HEK293 (cell line): ENCODE results near the gene PIGBOS1.
A peak's percentile ranks its signal among the peaks of the same experiment; 100 is the strongest.

ENCODE experiments used
- CTCF ChIA-PET: fragments of 350-600 bp; formaldehyde crosslinking; extraction: SDS; loops from one replicate; lab custom pipeline; 2021; ENCODE audit warnings: antibody characterized with exemption; lab: Yijun Ruan, JAX
- POLR2A ChIA-PET: fragments of 300-600 bp; formaldehyde crosslinking; extraction: SDS; loops from one replicate; lab custom pipeline; 2020; ENCODE audit warnings: antibody characterized with exemption, inconsistent platforms; lab: Yijun Ruan, JAX
- H3K27ac ChIP-seq: fragments of 200-500 bp; sonication (Bioruptor generic); 2 replicates; pipeline ENCODE4 v1.5.1; 2014; ENCODE audit warnings: low read depth, low read length, control low read depth, inconsistent platforms; ENCODE audit errors: extremely low read depth
- H3K36me3 ChIP-seq, 2 experiments: fragments of 200-500 bp in 1 of 2; sonication (Bioruptor generic) in 1 of 2; 1 replicate in 1 of 2; 2 replicates in 1 of 2; pipeline ENCODE4 v1.5.1; 2014 to 2017; ENCODE audit warnings: inconsistent platforms in 2 of 2, low read length in 2 of 2; ENCODE audit not compliant: control insufficient read depth in 2 of 2, insufficient read depth in 1 of 2
- H3K4me1 ChIP-seq: fragments of 200-500 bp; sonication (Bioruptor generic); 2 replicates; pipeline ENCODE4 v1.5.1; 2014; ENCODE audit warnings: mild to moderate bottlenecking, low read length, inconsistent platforms; ENCODE audit not compliant: control insufficient read depth, insufficient read depth
- H3K4me3 ChIP-seq: 2 replicates; pipeline ENCODE4 v1.5.1; 2011; ENCODE audit warnings: low read depth, mild to moderate bottlenecking, control low read depth, low read length, moderate library complexity
- H3K9me3 ChIP-seq: fragments of 200-500 bp; sonication (Bioruptor generic); 2 replicates; pipeline ENCODE4 v1.5.1; 2014; ENCODE audit warnings: low read depth, low read length, inconsistent platforms; ENCODE audit not compliant: control insufficient read depth, insufficient read depth
- SCRT2 ChIP-seq: fragments of 450-650 bp; formaldehyde crosslinking; IDR thresholded peaks from 2 replicates; pipeline ENCODE4 v1.5.1; 2016; ENCODE audit warnings: missing biosample characterization, missing genetic modification characterization
- SP7 ChIP-seq: fragments of 450-650 bp; formaldehyde crosslinking; IDR thresholded peaks from 2 replicates; pipeline ENCODE4 v1.5.1; 2016; ENCODE audit warnings: missing biosample characterization, missing genetic modification characterization
- WT1 ChIP-seq: fragments of 450-650 bp; formaldehyde crosslinking; IDR thresholded peaks from 2 replicates; pipeline ENCODE4 v1.5.1; 2016; ENCODE audit warnings: missing biosample characterization, missing genetic modification characterization
- ZBTB17 ChIP-seq: fragments of 450-650 bp; formaldehyde crosslinking; IDR thresholded peaks from 2 replicates; pipeline ENCODE4 v1.5.1; 2016; ENCODE audit warnings: missing biosample characterization, missing genetic modification characterization
- ZNF354C ChIP-seq: fragments of 450-650 bp; formaldehyde crosslinking; IDR thresholded peaks from 2 replicates; pipeline ENCODE4 v1.5.1; 2016; ENCODE audit warnings: missing biosample characterization, missing genetic modification characterization, low read depth, borderline replicate concordance
- TF ChIP-seq, protein P1 (sequence below): fragments of 450-650 bp; formaldehyde crosslinking; IDR thresholded peaks from 2 replicates; pipeline ENCODE4 v1.5.1; 2016; ENCODE audit warnings: missing biosample characterization, missing genetic modification characterization
- TF ChIP-seq, protein P2 (sequence below): fragments of 450-650 bp; formaldehyde crosslinking; IDR thresholded peaks from 2 replicates; pipeline ENCODE4 v1.5.1; 2016; ENCODE audit warnings: missing biosample characterization, missing genetic modification characterization
- TF ChIP-seq, protein P3 (sequence below): fragments of 450-650 bp; IDR thresholded peaks from 2 replicates; pipeline ENCODE4 v1.5.1; 2018; ENCODE audit warnings: missing biosample characterization, mild to moderate bottlenecking, missing genetic modification characterization

Gene PIGBOS1

DNA sequence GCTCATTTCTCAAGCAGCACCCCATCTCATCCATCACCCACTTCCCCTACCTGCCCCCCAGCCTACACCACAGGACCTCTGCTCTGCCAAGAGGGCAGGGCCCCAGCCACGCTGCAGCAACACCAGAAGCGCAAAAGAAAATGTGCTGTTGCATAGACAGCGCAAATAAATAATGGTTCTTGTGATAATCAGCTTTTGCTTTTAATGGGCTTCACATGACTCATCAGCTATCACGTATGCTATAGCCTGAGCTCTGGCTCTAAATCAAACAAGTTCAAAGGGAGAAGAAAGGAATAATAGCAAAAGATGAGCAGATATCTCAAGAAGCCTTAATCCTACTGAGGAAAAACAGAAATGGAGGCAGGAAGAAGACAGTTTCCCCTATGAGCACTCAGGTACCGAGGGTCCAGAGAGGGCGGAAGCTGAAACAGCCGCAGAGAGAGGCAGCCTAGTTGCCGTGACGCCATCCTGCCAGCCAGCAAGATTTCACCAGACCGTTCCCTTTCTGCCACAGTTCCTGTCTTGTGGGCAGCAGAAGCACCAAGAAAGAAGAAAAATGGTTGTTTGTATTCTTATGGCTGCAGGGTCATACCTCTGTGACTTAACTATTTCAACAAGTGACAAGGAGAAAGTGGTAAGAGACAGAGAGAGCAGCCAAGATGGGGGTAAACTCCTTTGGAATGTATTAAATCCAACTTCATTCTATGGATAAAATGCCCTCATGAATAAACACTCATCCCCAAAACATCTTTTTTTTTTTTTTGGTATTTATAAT lies 51.3 kb downstream of the PIGBOS1 start:
- no peaks in the 10 kb centered on the region for H3K9me3 ChIP-seq
- H3K36me3 ChIP-seq = no peaks in the 10 kb centered on the region
- POLR2A ChIA-PET = no interaction called here
- H3K4me1 ChIP-seq = peaks cover 8% of the 10 kb centered on the region
- CTCF ChIA-PET = interaction anchor here (0.6 kb wide), 1 partner anchor 53 kb away, joined by 3 read pairs; no protein-coding TSS in a partner anchor
- H3K27ac ChIP-seq = no peak overlapping the region; the same call in 1 of the 2 replicates
- no peak overlapping the region for H3K4me3 ChIP-seq
- TF ChIP-seq ZBTB17 (tag by site-specific recombination) (peak; percentile 43; the same call in 1 of the 2 replicates), WT1 (tag by site-specific recombination) (no peak), SP7 (tag by site-specific recombination) (peak; percentile 16; the same call in 1 of the 2 replicates), ZNF354C (no peak), SCRT2 (tag by site-specific recombination) (peak; percentile 34; the same call in 1 of the 2 replicates)
- TF ChIP-seq, protein P1, sequence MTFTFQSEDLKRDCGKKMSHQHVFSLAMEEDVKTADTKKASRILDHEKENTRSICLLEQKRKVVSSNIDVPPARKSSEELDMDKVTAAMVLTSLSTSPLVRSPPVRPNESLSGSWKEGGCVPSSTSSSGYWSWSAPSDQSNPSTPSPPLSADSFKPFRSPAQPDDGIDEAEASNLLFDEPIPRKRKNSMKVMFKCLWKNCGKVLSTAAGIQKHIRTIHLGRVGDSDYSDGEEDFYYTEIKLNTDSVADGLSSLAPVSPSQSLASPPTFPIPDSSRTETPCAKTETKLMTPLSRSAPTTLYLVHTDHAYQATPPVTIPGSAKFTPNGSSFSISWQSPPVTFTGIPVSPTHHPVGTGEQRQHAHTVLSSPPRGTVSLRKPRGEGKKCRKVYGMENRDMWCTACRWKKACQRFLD (tag by site-specific recombination) = no peak
- TF ChIP-seq, protein P2, sequence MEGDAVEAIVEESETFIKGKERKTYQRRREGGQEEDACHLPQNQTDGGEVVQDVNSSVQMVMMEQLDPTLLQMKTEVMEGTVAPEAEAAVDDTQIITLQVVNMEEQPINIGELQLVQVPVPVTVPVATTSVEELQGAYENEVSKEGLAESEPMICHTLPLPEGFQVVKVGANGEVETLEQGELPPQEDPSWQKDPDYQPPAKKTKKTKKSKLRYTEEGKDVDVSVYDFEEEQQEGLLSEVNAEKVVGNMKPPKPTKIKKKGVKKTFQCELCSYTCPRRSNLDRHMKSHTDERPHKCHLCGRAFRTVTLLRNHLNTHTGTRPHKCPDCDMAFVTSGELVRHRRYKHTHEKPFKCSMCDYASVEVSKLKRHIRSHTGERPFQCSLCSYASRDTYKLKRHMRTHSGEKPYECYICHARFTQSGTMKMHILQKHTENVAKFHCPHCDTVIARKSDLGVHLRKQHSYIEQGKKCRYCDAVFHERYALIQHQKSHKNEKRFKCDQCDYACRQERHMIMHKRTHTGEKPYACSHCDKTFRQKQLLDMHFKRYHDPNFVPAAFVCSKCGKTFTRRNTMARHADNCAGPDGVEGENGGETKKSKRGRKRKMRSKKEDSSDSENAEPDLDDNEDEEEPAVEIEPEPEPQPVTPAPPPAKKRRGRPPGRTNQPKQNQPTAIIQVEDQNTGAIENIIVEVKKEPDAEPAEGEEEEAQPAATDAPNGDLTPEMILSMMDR (tag by site-specific recombination) = no peak
- TF ChIP-seq, protein P3, sequence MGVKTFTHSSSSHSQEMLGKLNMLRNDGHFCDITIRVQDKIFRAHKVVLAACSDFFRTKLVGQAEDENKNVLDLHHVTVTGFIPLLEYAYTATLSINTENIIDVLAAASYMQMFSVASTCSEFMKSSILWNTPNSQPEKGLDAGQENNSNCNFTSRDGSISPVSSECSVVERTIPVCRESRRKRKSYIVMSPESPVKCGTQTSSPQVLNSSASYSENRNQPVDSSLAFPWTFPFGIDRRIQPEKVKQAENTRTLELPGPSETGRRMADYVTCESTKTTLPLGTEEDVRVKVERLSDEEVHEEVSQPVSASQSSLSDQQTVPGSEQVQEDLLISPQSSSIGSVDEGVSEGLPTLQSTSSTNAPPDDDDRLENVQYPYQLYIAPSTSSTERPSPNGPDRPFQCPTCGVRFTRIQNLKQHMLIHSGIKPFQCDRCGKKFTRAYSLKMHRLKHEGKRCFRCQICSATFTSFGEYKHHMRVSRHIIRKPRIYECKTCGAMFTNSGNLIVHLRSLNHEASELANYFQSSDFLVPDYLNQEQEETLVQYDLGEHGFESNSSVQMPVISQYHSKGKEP (tag by site-specific recombination) = peak; percentile 78
- TF ChIP-seq, all 188 proteins: peak for 4
